ENCODE data around the gene UBA6.

UBA6 gene

DNA sequence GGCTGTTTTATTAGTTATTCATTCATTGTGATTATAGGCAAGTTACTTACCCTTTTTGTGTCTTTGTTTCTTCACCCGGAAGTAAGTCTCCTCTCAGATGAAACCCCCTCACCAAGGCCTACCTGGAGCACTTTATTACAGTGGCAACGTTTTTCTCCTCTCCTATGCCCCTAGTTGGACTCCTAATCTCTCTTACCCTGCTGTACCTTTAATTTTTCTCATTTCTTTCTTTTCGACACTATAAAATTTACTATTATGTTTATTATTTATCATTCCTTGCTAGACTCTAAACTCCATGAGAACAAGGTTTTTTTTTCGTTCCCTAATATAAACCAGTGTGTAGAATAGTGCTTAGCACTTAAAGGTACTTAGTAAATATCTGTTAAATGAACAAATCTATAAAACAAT is 124.9 kb downstream of the UBA6 start:
- no peak for DNase-seq (ENCODE audit: low read depth)

DNA sequence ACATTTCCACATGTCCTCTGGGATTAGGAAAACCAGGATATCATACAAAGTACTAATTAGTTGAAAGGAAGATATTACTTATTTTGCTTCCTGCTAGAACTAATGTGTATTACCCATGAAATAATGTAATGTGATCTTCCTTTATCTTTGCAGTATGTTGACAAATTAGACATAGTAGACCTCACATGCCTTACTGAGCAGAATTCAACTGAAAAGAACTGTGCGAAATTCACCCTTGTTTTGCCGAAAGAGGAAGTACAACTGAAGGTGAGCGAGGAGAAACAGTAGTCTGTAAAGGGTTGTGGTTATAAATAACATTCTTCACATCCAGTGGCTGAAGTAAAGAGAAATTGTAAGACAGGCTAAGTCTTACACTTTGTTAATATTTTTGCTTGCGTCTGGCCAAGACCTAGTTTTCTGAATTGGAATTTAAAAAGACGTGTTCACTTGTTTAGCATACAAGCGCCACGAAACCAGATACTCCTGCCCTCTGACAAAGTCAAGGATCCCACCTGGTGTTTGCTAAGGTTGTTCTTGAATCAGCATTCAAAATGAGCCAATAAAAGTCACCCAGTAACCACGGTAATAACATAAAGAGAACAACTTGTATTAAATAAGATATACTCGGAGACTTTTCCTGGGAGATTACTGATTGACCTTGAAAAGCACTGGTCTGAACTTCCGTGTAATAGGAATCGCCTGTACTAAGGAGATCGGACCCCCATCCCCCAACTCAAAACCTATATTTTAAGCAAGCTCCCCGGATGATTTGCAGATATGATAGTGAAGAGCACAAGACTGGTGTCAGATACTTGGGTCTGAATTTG is 125.5 kb downstream of the UBA6 start:
- DNase-seq (ENCODE audit: low read depth) = no peak

DNA sequence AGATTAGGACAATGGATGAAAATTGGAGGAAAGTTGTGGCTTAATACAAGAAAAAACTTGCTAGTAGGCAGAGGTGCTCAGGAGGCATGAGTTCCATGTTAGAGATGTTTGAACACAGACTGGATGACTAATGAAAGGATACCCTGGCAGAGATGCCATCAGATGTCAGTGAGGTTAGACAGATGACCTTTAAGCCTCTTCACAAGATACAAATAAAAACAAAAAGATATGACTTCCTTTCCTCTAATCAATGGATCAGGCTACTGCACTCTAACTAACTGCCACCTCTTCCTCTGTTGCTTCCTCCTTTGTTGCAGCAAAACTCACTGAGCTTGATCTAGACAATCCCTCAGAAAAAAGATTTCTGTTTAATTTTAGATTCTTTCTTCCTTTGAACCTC is 127.8 kb downstream of the UBA6 start:
- DNase-seq (ENCODE audit: low read depth) = no peak

DNA sequence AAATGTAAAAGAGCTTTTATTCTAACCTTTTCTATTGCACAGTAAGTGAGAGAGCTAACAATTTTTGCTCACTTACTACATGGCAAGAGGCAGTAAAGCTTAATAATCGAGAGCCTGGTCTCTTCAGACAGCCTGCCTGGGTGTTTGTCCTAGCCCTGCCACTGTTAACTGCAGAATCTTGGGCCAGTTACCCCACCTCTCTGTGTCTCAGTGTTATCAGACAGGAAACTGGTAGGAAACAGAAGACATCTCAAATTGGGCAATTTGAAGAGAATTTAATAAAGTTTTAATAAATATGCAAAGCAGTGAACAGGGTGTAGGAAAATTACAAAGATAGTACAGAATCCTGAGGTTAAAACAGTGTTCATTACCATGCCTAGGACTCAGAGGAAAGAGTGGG is 129.0 kb downstream of the UBA6 start:
- no peak for DNase-seq (ENCODE audit: low read depth)

DNA sequence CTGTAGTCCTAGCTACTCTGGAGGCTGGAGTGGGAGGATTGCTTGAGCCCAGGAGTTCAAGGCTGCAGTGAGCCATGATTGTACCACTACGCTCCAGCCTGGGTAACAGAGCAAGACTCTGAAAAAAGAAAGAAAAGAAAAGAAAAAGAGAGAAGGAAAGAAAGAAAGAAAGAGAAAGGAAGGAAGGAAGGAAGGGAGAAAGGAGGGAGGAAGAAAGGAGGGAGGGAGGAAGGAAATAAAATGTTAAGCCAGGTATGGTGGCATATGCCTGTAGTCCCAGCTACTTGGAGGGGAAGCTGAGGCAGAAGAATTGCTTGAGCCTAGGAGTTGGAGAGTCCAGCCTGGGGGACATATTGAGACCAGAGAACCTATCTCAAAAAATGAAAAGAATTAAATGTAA is 130.4 kb downstream of the UBA6 start:
- DNase-seq (ENCODE audit: low read depth) = no peak

DNA sequence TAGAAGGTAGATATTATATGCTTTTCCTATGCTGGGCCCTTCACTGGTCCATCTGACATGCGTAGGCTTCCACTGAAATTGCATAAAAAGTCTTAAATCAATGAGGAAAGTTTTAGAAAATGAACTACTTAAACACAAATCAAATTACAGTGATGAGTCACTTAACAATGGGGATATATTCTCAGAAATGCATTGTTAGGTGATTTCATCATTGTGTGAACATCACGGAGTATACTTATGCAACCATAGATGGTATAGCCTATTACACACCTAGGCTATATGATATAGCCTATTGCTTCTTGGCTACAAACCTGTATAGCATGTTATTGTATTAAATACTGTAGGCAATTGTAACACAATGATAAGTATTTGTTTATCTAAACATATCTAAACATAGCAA is 132.1 kb downstream of the UBA6 start:
- DNase-seq (ENCODE audit: low read depth) = no peak

DNA sequence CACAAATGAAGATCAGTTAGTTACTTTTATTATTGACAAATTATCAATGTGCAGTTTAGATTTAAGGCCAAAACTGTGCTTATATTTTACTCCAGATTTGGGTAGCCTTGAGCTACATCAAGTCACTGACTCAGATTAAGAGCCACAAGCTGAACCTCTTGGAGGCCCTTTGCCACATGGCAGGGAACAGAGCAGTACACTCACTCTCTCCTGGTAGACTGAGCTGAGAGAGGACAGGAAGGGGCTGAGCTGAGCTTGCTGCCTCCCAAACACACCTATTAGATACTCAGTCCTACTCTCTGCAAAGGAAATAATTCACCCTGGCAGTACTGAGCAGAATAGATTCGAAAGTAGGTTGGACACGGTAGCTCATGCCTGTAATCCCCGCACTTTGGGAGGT is 134.6 kb downstream of the UBA6 start:
- no peak for DNase-seq (ENCODE audit: low read depth)

DNA sequence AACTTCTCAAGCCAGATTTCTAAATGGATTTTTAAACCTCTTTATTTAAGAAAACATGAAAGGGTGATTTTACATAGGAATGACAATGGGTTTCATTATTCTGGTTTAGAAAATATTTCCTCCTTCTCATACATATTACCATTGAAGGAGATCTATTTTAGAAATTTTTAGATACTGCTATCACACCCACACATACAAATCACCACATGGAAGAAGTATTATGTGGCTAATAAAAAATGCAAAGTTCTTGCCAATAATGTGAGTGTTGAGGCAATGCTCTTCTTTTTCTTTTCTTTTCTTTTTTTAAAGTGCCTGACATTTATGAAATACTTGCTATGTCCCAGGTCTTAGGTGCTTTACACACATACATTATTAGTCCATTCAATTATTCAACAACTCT is 135.7 kb downstream of the UBA6 start:
- DNase-seq (ENCODE audit: low read depth) = no peak
